DMS 273 treated with DMSO at 0.1 percent for 48 hours (cell line): Measurements from ENCODE around the gene DNAH11.
"Not testable (repeated sequence)": the region's sequence is repeated elsewhere in the genome, so short reads cannot be mapped to it uniquely, and the experiment has no call there.

Experiments
- DNase-seq: peaks from one replicate; lab custom pipeline; 2025; lab: John Stamatoyannopoulos, UW

DNAH11 gene, protein sequence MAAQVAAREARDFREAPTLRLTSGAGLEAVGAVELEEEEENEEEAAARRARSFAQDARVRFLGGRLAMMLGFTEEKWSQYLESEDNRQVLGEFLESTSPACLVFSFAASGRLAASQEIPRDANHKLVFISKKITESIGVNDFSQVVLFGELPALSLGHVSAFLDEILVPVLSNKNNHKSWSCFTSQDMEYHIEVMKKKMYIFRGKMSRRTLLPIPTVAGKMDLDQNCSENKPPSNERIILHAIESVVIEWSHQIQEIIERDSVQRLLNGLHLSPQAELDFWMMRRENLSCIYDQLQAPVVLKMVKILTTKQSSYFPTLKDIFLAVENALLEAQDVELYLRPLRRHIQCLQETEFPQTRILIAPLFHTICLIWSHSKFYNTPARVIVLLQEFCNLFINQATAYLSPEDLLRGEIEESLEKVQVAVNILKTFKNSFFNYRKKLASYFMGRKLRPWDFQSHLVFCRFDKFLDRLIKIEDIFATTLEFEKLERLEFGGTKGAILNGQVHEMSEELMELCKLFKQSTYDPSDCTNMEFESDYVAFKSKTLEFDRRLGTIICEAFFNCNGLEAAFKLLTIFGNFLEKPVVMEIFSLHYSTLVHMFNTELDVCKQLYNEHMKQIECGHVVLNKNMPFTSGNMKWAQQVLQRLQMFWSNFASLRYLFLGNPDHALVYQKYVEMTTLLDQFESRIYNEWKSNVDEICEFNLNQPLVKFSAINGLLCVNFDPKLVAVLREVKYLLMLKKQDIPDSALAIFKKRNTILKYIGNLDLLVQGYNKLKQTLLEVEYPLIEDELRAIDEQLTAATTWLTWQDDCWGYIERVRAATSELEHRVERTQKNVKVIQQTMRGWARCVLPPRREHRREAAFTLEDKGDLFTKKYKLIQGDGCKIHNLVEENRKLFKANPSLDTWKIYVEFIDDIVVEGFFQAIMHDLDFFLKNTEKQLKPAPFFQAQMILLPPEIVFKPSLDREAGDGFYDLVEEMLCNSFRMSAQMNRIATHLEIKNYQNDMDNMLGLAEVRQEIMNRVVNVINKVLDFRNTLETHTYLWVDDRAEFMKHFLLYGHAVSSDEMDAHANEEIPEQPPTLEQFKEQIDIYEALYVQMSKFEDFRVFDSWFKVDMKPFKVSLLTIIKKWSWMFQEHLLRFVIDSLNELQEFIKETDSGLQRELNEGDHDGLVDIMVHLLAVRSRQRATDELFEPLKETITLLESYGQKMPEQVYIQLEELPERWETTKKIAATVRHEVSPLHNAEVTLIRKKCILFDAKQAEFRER (N-terminal part only)

DNA sequence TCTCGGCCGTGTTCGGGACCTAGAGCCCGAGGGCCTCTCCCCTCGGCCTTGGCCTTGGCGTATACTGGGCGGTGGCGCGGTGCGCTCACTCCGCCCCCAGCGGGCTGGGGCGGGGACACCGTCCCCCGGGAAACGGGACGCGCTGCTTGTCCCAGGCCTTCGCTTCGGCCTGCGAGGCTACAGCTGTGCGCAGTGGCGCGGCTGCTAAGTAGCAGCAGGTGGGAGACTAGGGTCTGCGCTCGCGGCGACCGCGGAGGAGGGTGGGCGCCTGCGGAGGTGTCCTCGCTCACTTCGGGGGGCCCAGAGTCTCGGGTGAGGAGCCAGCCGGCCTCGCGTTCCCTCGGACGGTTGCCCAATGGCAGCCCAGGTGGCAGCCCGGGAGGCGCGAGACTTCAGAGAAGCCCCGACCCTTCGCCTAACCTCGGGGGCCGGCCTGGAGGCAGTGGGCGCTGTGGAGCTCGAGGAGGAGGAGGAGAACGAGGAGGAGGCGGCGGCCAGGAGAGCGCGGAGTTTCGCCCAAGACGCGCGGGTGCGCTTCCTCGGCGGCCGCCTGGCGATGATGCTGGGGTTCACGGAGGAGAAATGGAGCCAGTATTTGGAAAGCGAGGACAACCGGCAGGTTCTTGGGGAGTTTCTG lies at the start of gene DNAH11:
Gene DNAH11 (plus strand): TSS at position 149 of the 637 bp plus-strand sequence. CDS start 207 bp downstream, at position 356.
- no peak for DNase-seq

DNA sequence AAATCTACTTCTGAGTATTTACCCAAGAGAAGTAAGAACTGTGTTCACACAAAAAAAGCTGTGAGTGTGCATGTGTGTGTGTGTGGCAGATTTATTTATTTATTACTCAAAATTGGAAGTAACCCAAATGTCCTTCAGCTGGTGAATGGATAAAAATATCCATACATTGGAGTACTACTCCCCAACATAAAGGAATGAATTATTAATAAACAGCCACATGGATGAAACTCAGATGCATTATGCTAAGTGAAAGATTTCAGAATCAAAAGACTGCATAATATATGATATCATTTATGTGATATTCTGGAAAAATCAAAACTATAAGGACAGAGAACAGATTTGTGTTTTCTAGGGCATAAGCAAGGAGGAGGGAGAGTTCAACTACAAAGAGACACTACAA lies 47.1 kb upstream of the DNAH11 start:
- DNase-seq = no peak

- DNase-seq = no peak
Measured at GRCh38 chr7:21497072-21497471, 45.8 kb upstream of the DNAH11 start.

- DNase-seq = no peak
Measured at GRCh38 chr7:21500117-21500832, 42.6 kb upstream of the DNAH11 start.

- no peak for DNase-seq
Measured at GRCh38 chr7:21504021-21504420, 38.8 kb upstream of the DNAH11 start.

- no peak for DNase-seq
Measured at GRCh38 chr7:21507627-21508343, 35.1 kb upstream of the DNAH11 start.

GRCh38 chr7:21508538-21508937 lies 34.3 kb upstream of the DNAH11 start:
- no peak for DNase-seq

DNA sequence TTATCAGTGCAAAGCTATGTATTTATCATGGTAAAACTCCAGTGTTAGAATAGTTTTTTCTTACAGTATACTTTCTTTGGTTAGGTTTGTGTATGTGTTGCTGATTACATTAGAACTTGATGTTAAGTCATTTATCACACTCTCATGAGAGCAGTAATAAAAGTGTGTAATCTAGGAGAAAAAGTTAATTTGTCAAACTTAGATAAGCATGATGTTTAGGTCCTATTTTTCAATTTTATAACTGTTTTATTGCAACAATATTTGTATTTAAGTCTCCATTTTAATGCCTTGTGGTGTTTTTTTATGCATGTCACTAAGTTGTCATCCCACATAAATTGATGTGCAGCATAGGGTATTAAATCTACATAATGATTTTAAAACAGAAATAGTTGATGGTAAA lies 28.8 kb upstream of the DNAH11 start:
- no peak for DNase-seq

DNA sequence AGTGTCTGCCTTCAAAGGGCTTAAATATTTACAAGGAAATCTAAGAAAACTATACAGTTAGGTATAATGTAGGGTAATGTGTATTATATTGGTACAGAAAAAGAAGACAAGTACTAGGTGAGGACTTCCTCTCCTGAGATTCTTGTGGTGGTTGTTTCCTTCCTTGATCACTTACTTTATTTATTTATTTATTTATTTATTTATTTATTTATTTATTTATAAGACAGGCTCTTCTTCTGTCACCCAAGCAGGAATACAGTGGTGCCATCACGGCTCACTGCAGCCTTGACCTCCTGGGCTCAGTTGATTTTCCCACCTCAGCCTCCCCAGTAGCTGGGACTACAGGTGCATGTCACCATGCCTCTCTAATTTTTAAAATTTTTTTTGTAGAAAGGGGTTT lies 18.2 kb upstream of the DNAH11 start:
- DNase-seq = no peak

DNA sequence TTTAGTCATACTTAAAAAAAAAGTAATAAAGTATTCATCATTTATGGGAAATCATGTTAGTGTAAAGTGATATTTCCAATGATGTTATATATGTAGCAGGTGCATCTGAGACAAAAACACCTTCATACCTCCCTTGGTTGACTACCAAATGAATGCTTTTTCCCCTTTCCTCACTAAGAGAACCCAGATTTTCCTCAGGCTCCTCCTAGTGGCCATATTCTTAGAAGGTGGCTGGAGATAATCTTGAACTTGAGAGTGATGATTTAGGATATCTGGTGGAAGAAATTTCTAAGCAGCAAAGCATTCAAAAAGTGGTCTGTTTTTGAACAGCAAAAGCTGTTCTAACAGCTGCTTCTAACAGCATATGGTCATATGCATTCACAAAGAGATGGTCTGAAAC lies 16.8 kb upstream of the DNAH11 start:
- no peak for DNase-seq

DNA sequence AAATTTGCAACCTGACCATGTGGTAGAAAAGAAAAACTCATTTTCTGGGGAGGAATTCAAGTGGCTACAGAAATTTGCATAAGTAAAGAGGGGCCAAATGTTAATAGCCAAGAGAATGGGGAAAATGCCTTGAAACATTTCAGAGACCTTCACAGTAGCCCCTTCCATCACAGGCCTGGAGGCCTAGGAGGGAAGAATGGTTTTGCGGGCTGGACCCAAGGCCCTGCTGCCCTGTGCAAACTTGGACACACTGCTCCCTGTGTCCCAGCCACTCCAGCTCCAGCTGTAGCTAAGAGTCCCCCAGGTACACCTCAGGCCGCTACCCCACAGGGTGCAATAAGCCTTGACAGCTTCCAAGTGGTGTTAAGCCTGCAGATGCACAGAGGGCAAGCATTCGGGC lies 16.4 kb upstream of the DNAH11 start:
- DNase-seq = no peak

DNA sequence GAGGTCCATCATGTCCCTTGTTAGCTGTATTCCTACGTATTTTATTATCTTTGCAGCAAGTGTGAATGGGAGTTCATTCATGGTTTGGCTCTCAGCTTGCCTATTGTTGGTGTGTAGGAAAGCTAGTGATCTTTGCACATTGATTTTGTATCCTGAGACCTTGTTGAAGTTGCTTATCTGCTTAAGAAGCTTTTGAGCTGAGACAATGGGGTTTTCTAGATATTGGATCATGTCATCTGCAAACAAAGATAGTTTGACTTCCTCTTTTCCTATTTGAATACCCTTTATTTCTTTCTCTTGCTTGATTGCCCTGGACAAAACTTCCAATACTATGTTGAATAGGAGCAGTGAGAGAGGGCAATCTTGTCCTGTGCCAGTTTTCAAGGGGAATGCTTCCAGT lies 10.4 kb upstream of the DNAH11 start:
- not testable (repeated sequence) for DNase-seq

- not testable (repeated sequence) for DNase-seq
Measured at GRCh38 chr7:21533646-21534045, 9.2 kb upstream of the DNAH11 start.

- not testable (repeated sequence) for DNase-seq
Measured at GRCh38 chr7:21536445-21537118, 6.3 kb upstream of the DNAH11 start.

DNA sequence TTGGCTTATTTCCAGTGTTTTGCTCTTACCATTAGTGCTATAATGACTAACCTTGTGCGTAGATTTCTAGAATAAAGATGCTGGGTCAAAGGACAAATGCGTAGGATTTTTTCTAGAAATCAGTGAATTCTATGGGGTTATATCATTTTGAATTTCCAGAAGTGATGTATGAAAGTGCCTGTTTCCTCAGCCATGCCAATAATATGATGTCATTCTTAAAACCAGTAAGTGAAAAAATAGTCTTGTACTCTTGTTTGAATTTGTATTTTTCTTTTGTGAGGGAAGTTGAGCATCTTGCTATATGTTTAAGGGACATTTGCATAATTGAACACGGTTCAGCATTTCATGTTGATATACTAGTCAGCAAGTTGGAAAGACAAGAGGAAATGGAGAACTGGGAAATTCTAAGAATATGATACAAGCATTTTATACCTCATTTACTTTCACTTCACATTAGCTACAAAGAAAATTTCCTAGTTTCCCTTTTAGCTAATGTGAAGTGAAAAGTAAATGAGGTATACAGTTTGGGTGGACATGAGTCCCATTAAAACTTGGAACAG lies 3.8 kb upstream of the DNAH11 start:
- no peak for DNase-seq

- no peak for DNase-seq
Measured at GRCh38 chr7:21543528-21544302, 876 bp downstream of the DNAH11 start.

- no peak for DNase-seq
Measured at GRCh38 chr7:21544303-21544656, 1.4 kb downstream of the DNAH11 start.

DNA sequence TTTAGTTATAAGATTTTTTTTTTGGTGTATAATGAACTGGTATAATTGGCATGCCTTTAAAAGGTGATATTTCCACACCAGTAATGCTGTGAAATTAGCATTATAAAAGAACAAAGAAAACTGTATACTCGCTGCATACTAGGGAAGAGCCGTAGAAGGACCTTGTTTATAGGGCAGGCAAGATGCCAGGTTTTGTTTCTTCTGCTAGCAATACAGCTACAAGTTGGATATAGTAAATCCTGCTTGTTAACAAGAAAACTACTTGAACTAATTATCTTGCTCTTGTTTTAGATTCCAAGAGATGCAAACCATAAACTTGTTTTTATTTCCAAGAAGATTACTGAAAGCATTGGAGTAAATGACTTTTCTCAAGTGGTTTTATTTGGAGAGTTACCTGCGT lies 1.9 kb downstream of the DNAH11 start:
- DNase-seq = no peak

DNA sequence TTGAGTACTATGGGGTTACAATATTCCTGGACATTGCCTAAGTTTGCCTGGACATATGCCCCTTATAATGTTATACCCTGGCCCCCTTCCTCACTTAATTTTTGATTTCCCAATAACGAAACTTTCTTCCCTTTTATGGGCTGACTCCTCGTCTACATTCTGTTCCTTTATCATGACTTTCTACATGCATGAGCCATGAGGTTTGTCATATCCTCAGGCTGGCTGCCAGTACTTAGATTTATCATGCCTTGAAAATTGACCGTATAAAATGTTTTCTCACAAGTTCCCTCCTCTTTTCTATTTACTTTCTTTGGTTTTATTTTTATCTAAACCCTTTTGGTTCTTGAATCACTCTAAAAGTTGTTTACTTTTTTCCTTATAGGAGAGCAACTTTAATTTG lies 4.7 kb downstream of the DNAH11 start:
- DNase-seq = no peak
